Measurements from ENCODE around the gene NLRP2B. TPM values are rescaled to one million over a fixed set of nuclear protein-coding genes. Genes with fewer than 3 reads are reported as not detected.

The NLRP2B gene
- total RNA-seq, 2 experiments from 2014 or later = not detected

Other genes with a start within 250 kb of the NLRP2B start
- gene ZXDB, start 88.2 kb downstream of the NLRP2B start, total RNA-seq = 1 to 10 TPM; 5.0 to 5.2 TPM
- 1 to 10 TPM; 3.2 TPM for gene ZXDA, start 230.2 kb upstream of the NLRP2B start, total RNA-seq